Mucosa of stomach (tissue), 1 donor: ENCODE results near the gene FHIT.

Experiments used
- H3K27me3 ChIP-seq: one replicate; pipeline ENCODE4 v1.7.0; 2013; ENCODE audit warnings: mild to moderate bottlenecking, low read length; ENCODE audit not compliant: control insufficient read depth, insufficient read depth
- H3K36me3 ChIP-seq: one replicate; pipeline ENCODE4 v1.7.0; 2013; ENCODE audit warnings: low read length; ENCODE audit not compliant: control insufficient read depth, insufficient read depth
- H3K4me1 ChIP-seq: one replicate; pipeline ENCODE4 v1.7.0; 2013; ENCODE audit warnings: mild to moderate bottlenecking, low read length; ENCODE audit not compliant: control insufficient read depth, insufficient read depth
- H3K4me3 ChIP-seq: one replicate; pipeline ENCODE4 v1.7.0; 2013; ENCODE audit warnings: low read length
- H3K9ac ChIP-seq: one replicate; pipeline ENCODE4 v1.7.0; 2013; ENCODE audit warnings: mild to moderate bottlenecking, low read length, moderate library complexity
- H3K9me3 ChIP-seq: one replicate; pipeline ENCODE4 v1.7.0; 2013; ENCODE audit warnings: mild to moderate bottlenecking, low read length, moderate library complexity; ENCODE audit not compliant: control insufficient read depth
- donor health status: Pancreatic carcinoma.

Gene FHIT

DNA sequence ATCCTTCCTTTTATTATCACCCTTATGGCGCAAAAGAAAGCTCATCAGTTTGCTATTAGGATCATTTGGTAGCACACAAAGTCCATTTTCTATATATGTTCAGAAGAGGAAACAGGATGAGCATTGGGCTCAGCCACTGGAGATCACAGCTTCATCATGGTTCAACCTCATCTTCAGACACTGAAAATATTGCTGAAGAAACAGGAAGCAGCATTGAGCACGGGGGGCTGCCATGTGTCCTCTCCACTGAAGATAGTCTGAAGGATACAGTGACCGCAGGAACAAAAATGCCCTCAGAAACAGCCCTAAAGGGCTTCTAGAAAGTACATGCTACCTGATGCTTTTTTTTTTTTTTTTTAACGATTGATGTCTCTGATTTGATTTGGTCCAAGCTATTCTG is 1366.2 kb downstream of the FHIT start:
- H3K4me1 ChIP-seq = no peaks in the 10 kb centered on the region
- H3K9ac ChIP-seq = no peak overlapping the region
- H3K36me3 ChIP-seq = no peaks in the 10 kb centered on the region
- no peaks in the 10 kb centered on the region for H3K9me3 ChIP-seq
- no peak overlapping the region for H3K4me3 ChIP-seq
- H3K27me3 ChIP-seq = no peaks in the 10 kb centered on the region

- H3K4me3 ChIP-seq = no peak overlapping the region
- H3K9ac ChIP-seq = no peak overlapping the region
- no peaks in the 10 kb centered on the region for H3K36me3 ChIP-seq
- H3K9me3 ChIP-seq = no peaks in the 10 kb centered on the region
- no peaks in the 10 kb centered on the region for H3K27me3 ChIP-seq
- H3K4me1 ChIP-seq = no peaks in the 10 kb centered on the region
Observed at GRCh38 chr3:59884409-59884808, 1366.8 kb downstream of the FHIT start.

- Histone ChIP-seq H3K4me1 (no peaks in the 10 kb centered on the region), H3K9ac (no peak overlapping the region), H3K4me3 (no peak overlapping the region), H3K36me3 (no peaks in the 10 kb centered on the region), H3K27me3 (no peaks in the 10 kb centered on the region), H3K9me3 (no peaks in the 10 kb centered on the region)
Observed at GRCh38 chr3:59882746-59883145, 1368.5 kb downstream of the FHIT start.

DNA sequence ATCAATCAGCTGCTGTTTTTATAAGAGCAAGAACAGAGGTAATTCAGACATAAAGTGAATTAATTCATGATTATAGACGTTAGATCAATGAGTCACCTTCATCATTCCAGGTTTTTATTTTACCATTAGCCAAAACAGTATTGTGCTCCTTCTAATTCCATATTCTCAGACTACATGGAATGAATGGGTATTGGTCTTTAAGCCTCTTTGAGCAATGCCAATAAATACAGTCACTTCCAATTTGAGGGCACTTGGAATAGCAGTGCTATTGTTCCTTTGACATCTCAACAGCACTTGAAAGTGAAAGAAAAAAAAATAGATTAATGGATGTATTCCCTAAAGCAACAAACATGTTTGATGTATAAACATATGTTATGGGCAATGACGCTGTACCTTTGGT is 1370.5 kb downstream of the FHIT start:
- Histone ChIP-seq H3K36me3 (no peaks in the 10 kb centered on the region), H3K9ac (no peak overlapping the region), H3K4me1 (no peaks in the 10 kb centered on the region), H3K9me3 (no peaks in the 10 kb centered on the region), H3K4me3 (no peak overlapping the region), H3K27me3 (no peaks in the 10 kb centered on the region)

GRCh38 chr3:59879031-59879581 is 1372.1 kb downstream of the FHIT start:
- Histone ChIP-seq H3K9ac (no peak overlapping the region), H3K9me3 (no peaks in the 10 kb centered on the region), H3K36me3 (no peaks in the 10 kb centered on the region), H3K4me3 (no peak overlapping the region), H3K27me3 (no peaks in the 10 kb centered on the region), H3K4me1 (no peaks in the 10 kb centered on the region)

DNA sequence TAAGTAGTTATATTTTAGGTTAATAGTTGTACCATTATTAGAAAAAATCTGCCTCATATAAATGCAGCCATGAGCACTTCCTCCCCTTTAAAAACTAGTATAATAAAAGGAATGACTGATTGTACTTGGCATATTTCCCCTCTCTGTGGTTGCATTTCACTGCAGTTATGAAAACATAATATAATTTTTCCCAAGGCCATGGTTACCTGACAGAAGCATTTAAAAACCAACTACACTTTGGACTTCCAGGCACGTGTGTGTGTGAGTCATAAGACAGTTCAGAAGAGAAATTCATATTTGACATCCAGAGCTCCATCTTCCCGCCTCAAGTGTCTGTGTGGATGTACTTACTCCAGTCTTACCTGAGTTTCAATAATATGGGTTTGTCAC is 1373.2 kb downstream of the FHIT start:
- Histone ChIP-seq H3K36me3 (no peaks in the 10 kb centered on the region), H3K4me1 (no peaks in the 10 kb centered on the region), H3K4me3 (no peak overlapping the region), H3K9me3 (no peaks in the 10 kb centered on the region), H3K9ac (no peak overlapping the region), H3K27me3 (no peaks in the 10 kb centered on the region)

GRCh38 chr3:59877263-59878037 is 1373.8 kb downstream of the FHIT start:
- no peaks in the 10 kb centered on the region for H3K36me3 ChIP-seq
- H3K4me1 ChIP-seq = no peaks in the 10 kb centered on the region
- no peak overlapping the region for H3K4me3 ChIP-seq
- H3K9ac ChIP-seq = no peak overlapping the region
- no peaks in the 10 kb centered on the region for H3K9me3 ChIP-seq
- no peaks in the 10 kb centered on the region for H3K27me3 ChIP-seq

GRCh38 chr3:59876533-59877062 is 1374.7 kb downstream of the FHIT start:
- Histone ChIP-seq H3K4me3 (no peak overlapping the region), H3K9ac (no peak overlapping the region), H3K4me1 (no peaks in the 10 kb centered on the region), H3K36me3 (no peaks in the 10 kb centered on the region), H3K9me3 (no peaks in the 10 kb centered on the region), H3K27me3 (no peaks in the 10 kb centered on the region)

GRCh38 chr3:59873576-59874230 is 1377.5 kb downstream of the FHIT start:
- Histone ChIP-seq H3K9me3 (no peaks in the 10 kb centered on the region), H3K27me3 (no peaks in the 10 kb centered on the region), H3K9ac (no peak overlapping the region), H3K36me3 (no peaks in the 10 kb centered on the region), H3K4me1 (no peaks in the 10 kb centered on the region), H3K4me3 (no peak overlapping the region)

- Histone ChIP-seq H3K9me3 (no peaks in the 10 kb centered on the region), H3K36me3 (no peaks in the 10 kb centered on the region), H3K9ac (no peak overlapping the region), H3K4me3 (no peak overlapping the region), H3K4me1 (no peaks in the 10 kb centered on the region), H3K27me3 (no peaks in the 10 kb centered on the region)
Observed at GRCh38 chr3:59872128-59872527, 1379.1 kb downstream of the FHIT start.

GRCh38 chr3:59867185-59868002 is 1383.9 kb downstream of the FHIT start:
- Histone ChIP-seq H3K4me3 (no peak overlapping the region), H3K9ac (no peak overlapping the region), H3K9me3 (no peaks in the 10 kb centered on the region), H3K4me1 (no peaks in the 10 kb centered on the region), H3K36me3 (no peaks in the 10 kb centered on the region), H3K27me3 (no peaks in the 10 kb centered on the region)

DNA sequence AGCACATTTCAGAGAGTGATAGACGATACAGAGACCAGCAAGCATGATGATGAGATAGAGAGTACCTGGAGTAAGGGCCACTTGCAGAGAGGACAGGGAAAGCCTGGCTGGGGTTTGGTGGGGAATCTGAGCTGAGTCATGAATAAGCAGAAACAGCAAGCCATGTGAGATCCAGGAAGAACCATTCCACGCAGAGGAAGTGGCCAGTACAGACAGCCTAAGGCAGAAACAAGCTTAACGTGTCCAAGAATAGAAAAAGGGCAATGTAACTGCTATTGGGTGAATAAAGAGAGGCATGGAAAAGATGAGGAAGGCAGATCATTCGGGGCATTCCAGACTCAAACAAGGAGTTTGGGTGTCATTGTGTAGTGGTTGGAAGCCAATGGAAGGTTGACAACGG is 1385.2 kb downstream of the FHIT start:
- Histone ChIP-seq H3K4me3 (no peak overlapping the region), H3K9ac (no peak overlapping the region), H3K36me3 (no peaks in the 10 kb centered on the region), H3K9me3 (no peaks in the 10 kb centered on the region), H3K4me1 (no peaks in the 10 kb centered on the region), H3K27me3 (no peaks in the 10 kb centered on the region)
